ENCODE results near the gene PEX6. TPM values are rescaled to one million over a fixed set of nuclear protein-coding genes. Genes with fewer than 3 reads are reported as not detected.

Gene PEX6
- total and polyA plus RNA-seq, 4 experiments from 2014 or later = 14.5 to 40.5 (median 26.7) TPM

DNA sequence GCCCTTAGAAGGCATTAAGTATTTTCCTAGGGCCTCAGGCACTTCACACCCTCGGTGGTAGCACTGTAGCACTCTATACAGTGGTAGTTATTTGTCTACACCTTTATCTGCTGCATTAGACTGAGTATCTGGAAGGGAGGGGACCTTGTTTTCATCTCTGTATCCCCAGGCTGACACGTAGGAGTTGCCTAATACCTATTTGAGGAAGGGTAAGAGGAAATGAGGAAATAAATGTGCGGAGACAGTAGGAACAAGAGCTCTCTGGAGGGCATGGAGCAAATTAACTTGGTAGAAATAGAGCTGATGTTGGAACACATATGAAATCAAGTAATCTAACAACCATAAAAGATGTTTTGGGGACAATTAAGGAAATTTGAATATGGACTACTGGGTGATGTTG lies 45.8 kb downstream of the PEX6 start:
- Histone ChIP-seq H3K4me3 (ENCODE audit: low read length in 2 of 2) (no peak overlapping the region), H3K4me1 (ENCODE audit: insufficient read depth, low read length) (peaks cover 50% of the 10 kb centered on the region), H3K27ac (ENCODE audit: low read depth, low read length) (peak overlapping the region; percentile 2), H3K9me3 (ENCODE audit: control insufficient read depth in 1 of 2, low read length in 2 of 2) (no peaks in the 10 kb centered on the region), H3K36me3 (ENCODE audit: insufficient read depth, low read length) (peaks cover 52% of the 10 kb centered on the region), H3K27me3 (ENCODE audit: insufficient read depth, low read length) (no peaks in the 10 kb centered on the region)
- intact Hi-C loops (cut with micrococcal nuclease) = no loop called here
- Mint-ChIP-seq H3K4me1 (peaks cover 34 to 74% (median 48%) of the 10 kb centered on the region in 4 donors), H3K9me3 (no peaks in the 10 kb centered on the region), H3K27me3 (no peaks in the 10 kb centered on the region), H3K36me3 (peaks cover 40 to 67% of the 10 kb centered on the region in 2 donors), H3K4me3 (peak overlapping the region in 6 of 8 donors; percentile 0 to 84 (median 62)), H3K27ac (peak overlapping the region; percentile 15 to 98 (median 83))
- POLR2A ChIA-PET (ENCODE audit: partially characterized antibody) = interaction anchor here (1.0 kb wide), 1 partner anchor 46 kb away, joined by 4 read pairs; no protein-coding TSS in a partner anchor
- DNase-seq = no peak
- CTCF ChIA-PET (ENCODE audit: partially characterized antibody) = no interaction called here

DNA sequence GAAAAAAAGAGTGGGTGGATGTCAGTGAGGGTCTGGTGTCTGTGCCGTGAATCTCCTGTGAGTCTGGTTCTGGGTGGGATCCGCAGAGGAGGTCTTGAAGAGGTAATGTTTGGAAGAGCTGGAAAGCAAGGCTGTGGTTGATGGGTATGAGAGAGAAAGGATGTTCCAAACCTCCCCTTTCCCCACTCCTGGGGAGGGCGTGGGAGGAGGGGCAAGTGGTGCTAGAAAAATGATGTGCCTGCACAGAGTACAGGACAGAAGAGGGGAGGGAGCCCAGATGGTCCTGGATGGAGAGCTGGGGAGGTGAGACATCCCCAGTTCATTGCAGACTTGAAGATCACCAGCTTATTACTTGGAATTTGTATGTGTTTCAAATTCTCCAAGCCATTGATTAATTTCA lies 46.6 kb downstream of the PEX6 start:
- Histone ChIP-seq H3K27me3 (ENCODE audit: insufficient read depth, low read length) (no peaks in the 10 kb centered on the region), H3K4me3 (ENCODE audit: low read length in 2 of 2) (no peak overlapping the region), H3K9me3 (ENCODE audit: control insufficient read depth in 1 of 2, low read length in 2 of 2) (no peaks in the 10 kb centered on the region), H3K4me1 (ENCODE audit: insufficient read depth, low read length) (peaks cover 54% of the 10 kb centered on the region), H3K27ac (ENCODE audit: low read depth, low read length) (peak overlapping the region; percentile 29), H3K36me3 (ENCODE audit: insufficient read depth, low read length) (peaks cover 44% of the 10 kb centered on the region)
- Mint-ChIP-seq H3K4me3 (peak overlapping the region in 6 of 8 donors; percentile 3 to 84 (median 59)), H3K36me3 (peaks cover 32 to 59% of the 10 kb centered on the region in 2 donors), H3K27me3 (no peaks in the 10 kb centered on the region), H3K27ac (peak overlapping the region; percentile 63 to 98 (median 86)), H3K4me1 (peaks cover 30 to 70% (median 48%) of the 10 kb centered on the region in 4 donors), H3K9me3 (no peaks in the 10 kb centered on the region)
- CTCF ChIA-PET (ENCODE audit: partially characterized antibody) = no interaction called here
- intact Hi-C loops (cut with micrococcal nuclease) = no loop called here
- no peak for DNase-seq
- POLR2A ChIA-PET (ENCODE audit: partially characterized antibody) = no interaction called here

DNA sequence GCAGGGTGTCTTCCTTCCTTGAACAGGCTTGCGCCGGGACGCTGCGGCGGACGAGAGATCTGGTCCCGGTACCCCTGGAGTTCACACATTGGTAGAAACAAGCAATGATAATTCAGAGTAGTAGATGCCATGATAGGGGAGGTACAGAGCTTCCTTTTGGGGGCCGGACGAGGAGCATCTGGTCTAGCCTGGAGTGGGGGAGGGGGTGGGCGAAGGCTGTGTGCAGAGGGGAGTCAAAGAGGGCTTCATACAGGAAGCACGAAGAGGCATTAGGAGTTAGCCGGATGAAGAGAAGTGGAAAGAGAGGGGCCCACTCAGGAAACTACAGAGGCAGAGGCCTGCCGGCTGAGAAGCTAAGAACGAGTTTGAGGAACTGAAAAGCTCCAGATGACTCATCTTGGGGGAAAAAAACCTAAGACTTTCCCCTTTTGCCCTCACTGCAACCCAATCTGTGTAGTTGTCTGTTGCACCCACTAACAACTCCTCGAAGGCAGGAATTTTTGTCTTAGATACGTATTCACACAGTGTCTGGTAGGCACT lies 49.1 kb downstream of the PEX6 start:
- Mint-ChIP-seq H3K27ac (peak overlapping the region; percentile 98 to 100 (median 99)), H3K9me3 (no peaks in the 10 kb centered on the region), H3K4me1 (peaks cover 29 to 61% (median 44%) of the 10 kb centered on the region in 4 donors), H3K36me3 (peaks cover 16 to 38% of the 10 kb centered on the region in 2 donors), H3K27me3 (no peaks in the 10 kb centered on the region), H3K4me3 (peak overlapping the region; percentile 97 to 100 (median 98))
- Histone ChIP-seq H3K4me3 (ENCODE audit: low read length in 2 of 2) (peak overlapping the region; percentile 79 to 89), H3K9me3 (ENCODE audit: control insufficient read depth in 1 of 2, low read length in 2 of 2) (no peaks in the 10 kb centered on the region), H3K4me1 (ENCODE audit: insufficient read depth, low read length) (peaks cover 54% of the 10 kb centered on the region), H3K36me3 (ENCODE audit: insufficient read depth, low read length) (peaks cover 20% of the 10 kb centered on the region), H3K27me3 (ENCODE audit: insufficient read depth, low read length) (no peaks in the 10 kb centered on the region), H3K27ac (ENCODE audit: low read depth, low read length) (peak overlapping the region; percentile 86)
- intact Hi-C loops (cut with micrococcal nuclease) = loop anchor here (1.0 to 5.0 kb wide), 12 partner anchors 15 to 497 kb away; partner anchors contain the start of genes ABCC10, CUL7, GNMT and KLC4
- CTCF ChIA-PET (ENCODE audit: partially characterized antibody) = interaction anchor here (1.0 to 3.4 kb wide), 11 partner anchors 9 to 1009 kb away, joined by 3 to 16 read pairs (median 4); partner anchors contain the start of genes BYSL, MED20, PEX6 and PPP2R5D
- POLR2A ChIA-PET (ENCODE audit: partially characterized antibody) = interaction anchor here (0.6 to 4.0 kb wide), 62 partner anchors 8 to 1317 kb away, joined by 3 to 100 read pairs (median 5); partner anchors contain the start of genes ABCC10, BICRAL, BYSL and CUL7
- DNase-seq = peak in 2 of 5 donors; percentile 46 to 82

DNA sequence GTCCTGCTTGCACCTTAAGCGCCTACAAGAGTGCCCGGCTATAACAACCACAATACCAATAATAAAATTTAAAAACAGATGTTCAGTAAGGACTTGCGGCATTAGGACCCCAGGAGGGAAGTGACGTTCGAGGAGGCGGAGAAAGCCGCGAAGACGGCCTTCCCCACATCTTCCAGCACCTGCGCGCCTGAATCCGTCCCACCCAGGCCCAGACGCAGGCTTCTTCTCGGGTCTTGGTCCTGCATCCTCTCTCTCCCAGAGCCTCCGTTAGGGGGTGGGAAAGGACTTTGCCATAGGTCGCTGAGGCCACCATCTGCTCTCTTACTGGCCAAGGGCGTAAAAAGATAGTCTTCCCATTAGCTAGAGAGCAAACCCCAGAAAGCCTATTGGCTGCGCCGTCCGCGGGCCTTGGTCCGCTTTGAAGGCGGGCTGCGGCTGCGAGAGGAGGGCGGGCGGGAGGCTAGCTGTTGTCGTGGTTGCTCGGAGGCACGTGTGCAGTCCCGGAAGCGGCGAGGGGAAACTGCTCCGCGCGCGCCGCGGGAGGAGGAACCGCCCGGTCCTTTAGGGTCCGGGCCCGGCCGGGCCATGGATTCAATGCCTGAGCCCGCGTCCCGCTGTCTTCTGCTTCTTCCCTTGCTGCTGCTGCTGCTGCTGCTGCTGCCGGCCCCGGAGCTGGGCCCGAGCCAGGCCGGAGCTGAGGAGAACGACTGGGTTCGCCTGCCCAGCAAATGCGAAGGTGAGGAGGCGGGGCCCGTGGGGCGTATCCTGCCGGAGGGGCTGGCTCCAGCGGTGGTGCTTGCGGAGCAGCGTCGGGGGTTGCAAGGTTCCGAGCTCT lies 49.8 kb downstream of the PEX6 start, which contains the start of gene CNPY3:
CNPY3 (plus strand) TSS at position 495 of the 835 bp plus-strand sequence; CDS start at position 586, 91 bp downstream.
- POLR2A ChIA-PET (ENCODE audit: partially characterized antibody) = interaction anchor here (0.6 to 4.0 kb wide), 62 partner anchors 8 to 1318 kb away, joined by 3 to 100 read pairs (median 5); partner anchors contain the start of genes ABCC10, BICRAL, BYSL and CUL7
- Mint-ChIP-seq H3K4me1 (peaks cover 29 to 59% (median 42%) of the 10 kb centered on the region in 4 donors), H3K27me3 (no peaks in the 10 kb centered on the region), H3K4me3 (peak within 1 kb of the TSS; percentile 97 to 100 (median 98)), H3K9me3 (no peaks in the 10 kb centered on the region), H3K27ac (peak within 1 kb of the TSS; percentile 98 to 100 (median 99)), H3K36me3 (peaks cover 16 to 35% of the 10 kb centered on the region in 2 donors)
- no peaks in the 10 kb centered on the region for H3K9me3 ChIP-seq (ENCODE audit: control insufficient read depth in 1 of 2, low read length in 2 of 2)
- peaks cover 13% of the 10 kb centered on the region for H3K36me3 ChIP-seq (ENCODE audit: insufficient read depth, low read length)
- H3K4me1 ChIP-seq (ENCODE audit: insufficient read depth, low read length) = peaks cover 49% of the 10 kb centered on the region
- no peaks in the 10 kb centered on the region for H3K27me3 ChIP-seq (ENCODE audit: insufficient read depth, low read length)
- peak; percentile 95 to 97 (median 96) for DNase-seq
- CTCF ChIA-PET (ENCODE audit: partially characterized antibody) = interaction anchor here (1.0 to 3.4 kb wide), 12 partner anchors 9 to 1008 kb away, joined by 3 to 16 read pairs (median 4); partner anchors contain the start of genes BYSL, KLHDC3, MED20 and PEX6
- intact Hi-C loops (cut with micrococcal nuclease) = loop anchor here (1.0 to 5.0 kb wide), 12 partner anchors 16 to 498 kb away; partner anchors contain the start of genes ABCC10, CUL7, GNMT and KLC4
- H3K4me3 ChIP-seq (ENCODE audit: low read length in 2 of 2) = peak within 1 kb of the TSS; percentile 79 to 89
- H3K27ac ChIP-seq (ENCODE audit: low read depth, low read length) = peak within 1 kb of the TSS; percentile 86

DNA sequence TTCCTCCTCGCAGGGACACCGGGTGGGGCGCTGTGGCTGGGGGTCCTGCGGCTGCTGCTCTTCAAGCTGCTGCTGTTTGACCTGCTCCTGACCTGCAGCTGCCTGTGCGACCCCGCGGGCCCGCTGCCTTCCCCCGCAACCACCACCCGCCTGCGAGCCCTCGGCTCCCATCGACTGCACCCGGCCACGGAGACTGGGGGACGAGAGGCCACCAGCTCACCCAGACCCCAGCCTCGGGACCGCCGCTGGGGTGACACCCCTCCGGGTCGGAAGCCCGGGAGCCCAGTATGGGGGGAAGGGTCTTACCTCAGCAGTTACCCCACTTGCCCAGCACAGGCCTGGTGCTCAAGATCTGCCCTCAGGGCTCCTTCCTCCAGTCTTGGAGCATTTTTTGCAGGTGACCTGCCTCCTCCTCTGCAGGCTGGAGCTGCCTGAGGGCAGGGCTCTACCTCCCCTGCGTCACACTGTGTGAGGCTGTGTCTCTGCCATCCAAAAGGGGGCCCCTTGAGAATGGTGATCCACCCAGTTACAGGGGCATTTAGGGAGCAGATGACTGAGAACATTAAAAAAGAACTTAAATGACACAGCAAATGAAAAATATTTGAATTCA lies 53.6 kb downstream of the PEX6 start:
- Mint-ChIP-seq H3K36me3 (peaks cover 0 to 13% of the 10 kb centered on the region in 2 donors), H3K27me3 (no peaks in the 10 kb centered on the region), H3K4me1 (peaks cover 8 to 22% (median 14%) of the 10 kb centered on the region in 4 donors), H3K27ac (peak overlapping the region in 4 of 7 donors; percentile 24 to 37 (median 30)), H3K9me3 (no peaks in the 10 kb centered on the region), H3K4me3 (peak overlapping the region in 1 of 8 donors; percentile 39)
- Histone ChIP-seq H3K4me3 (ENCODE audit: low read length in 2 of 2) (no peak overlapping the region), H3K36me3 (ENCODE audit: insufficient read depth, low read length) (no peaks in the 10 kb centered on the region), H3K9me3 (ENCODE audit: control insufficient read depth in 1 of 2, low read length in 2 of 2) (no peaks in the 10 kb centered on the region), H3K27ac (ENCODE audit: low read depth, low read length) (no peak overlapping the region), H3K27me3 (ENCODE audit: insufficient read depth, low read length) (no peaks in the 10 kb centered on the region), H3K4me1 (ENCODE audit: insufficient read depth, low read length) (peaks cover 12% of the 10 kb centered on the region)
- intact Hi-C loops (cut with micrococcal nuclease) = loop anchor here (5.0 kb wide), 1 partner anchor 37 kb away; the partner anchor contains the start of gene GNMT
- DNase-seq = no peak
- POLR2A ChIA-PET (ENCODE audit: partially characterized antibody) = no interaction called here
- CTCF ChIA-PET (ENCODE audit: partially characterized antibody) = no interaction called here

DNA sequence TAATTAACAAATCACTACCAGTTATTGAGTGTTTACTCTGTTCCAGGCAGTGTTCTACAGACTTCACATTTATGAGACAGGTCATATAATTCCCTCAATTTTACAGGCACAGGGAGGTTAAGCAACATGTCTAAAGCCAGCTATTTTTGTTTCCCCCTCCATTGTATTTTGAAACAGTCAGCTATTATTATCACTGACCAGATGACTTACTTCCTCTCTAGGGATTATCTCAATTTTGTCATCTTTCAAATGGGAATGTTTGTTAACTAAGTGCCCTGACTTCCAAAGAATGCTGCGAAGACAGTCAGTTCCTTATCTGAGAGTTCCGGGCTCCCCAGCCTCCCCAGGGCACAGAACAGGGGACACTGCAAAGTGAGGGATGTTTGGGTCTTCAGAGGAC lies 55.3 kb downstream of the PEX6 start:
- DNase-seq = no peak
- intact Hi-C loops (cut with micrococcal nuclease) = no loop called here
- Histone ChIP-seq H3K4me1 (ENCODE audit: insufficient read depth, low read length) (peaks cover 8% of the 10 kb centered on the region), H3K9me3 (ENCODE audit: control insufficient read depth in 1 of 2, low read length in 2 of 2) (no peaks in the 10 kb centered on the region), H3K27ac (ENCODE audit: low read depth, low read length) (no peak overlapping the region), H3K4me3 (ENCODE audit: low read length in 2 of 2) (no peak overlapping the region), H3K36me3 (ENCODE audit: insufficient read depth, low read length) (no peaks in the 10 kb centered on the region), H3K27me3 (ENCODE audit: insufficient read depth, low read length) (no peaks in the 10 kb centered on the region)
- POLR2A ChIA-PET (ENCODE audit: partially characterized antibody) = no interaction called here
- H3K27me3 Mint-ChIP-seq = no peaks in the 10 kb centered on the region
- CTCF ChIA-PET (ENCODE audit: partially characterized antibody) = no interaction called here
- no peak overlapping the region for H3K4me3 Mint-ChIP-seq
- no peaks in the 10 kb centered on the region for H3K36me3 Mint-ChIP-seq
- peaks cover 5% of the 10 kb centered on the region in 4 donors for H3K4me1 Mint-ChIP-seq
- H3K9me3 Mint-ChIP-seq = no peaks in the 10 kb centered on the region
- H3K27ac Mint-ChIP-seq = peak overlapping the region in 1 of 7 donors; percentile 46

All from CD4-positive, alpha-beta memory T cell (primary cell).